Body of pancreas (tissue), 4 donors: Measurements from ENCODE around the gene KDF1.

Experiments used
- POLR2A ChIP-seq, 3 donors: fragments of 450-650 bp; IDR thresholded peaks; one replicate each; pipeline ENCODE4 v1.6.1; 2016; ENCODE audit warnings: antibody characterized with exemption in 3 of 3, mild to moderate bottlenecking in 2 of 3
- TF ChIP-seq, protein P1 (sequence below), 7 experiments: fragments of 450-650 bp in 4 of 7; fragments of 200-600 bp in 3 of 7; sonication (generic) in 3 of 7; IDR thresholded peaks; one replicate each; pipeline ENCODE4 v1.5.1; 2016 to 2019; ENCODE audit warnings: antibody characterized with exemption in 7 of 7

- TF ChIP-seq, protein P1, sequence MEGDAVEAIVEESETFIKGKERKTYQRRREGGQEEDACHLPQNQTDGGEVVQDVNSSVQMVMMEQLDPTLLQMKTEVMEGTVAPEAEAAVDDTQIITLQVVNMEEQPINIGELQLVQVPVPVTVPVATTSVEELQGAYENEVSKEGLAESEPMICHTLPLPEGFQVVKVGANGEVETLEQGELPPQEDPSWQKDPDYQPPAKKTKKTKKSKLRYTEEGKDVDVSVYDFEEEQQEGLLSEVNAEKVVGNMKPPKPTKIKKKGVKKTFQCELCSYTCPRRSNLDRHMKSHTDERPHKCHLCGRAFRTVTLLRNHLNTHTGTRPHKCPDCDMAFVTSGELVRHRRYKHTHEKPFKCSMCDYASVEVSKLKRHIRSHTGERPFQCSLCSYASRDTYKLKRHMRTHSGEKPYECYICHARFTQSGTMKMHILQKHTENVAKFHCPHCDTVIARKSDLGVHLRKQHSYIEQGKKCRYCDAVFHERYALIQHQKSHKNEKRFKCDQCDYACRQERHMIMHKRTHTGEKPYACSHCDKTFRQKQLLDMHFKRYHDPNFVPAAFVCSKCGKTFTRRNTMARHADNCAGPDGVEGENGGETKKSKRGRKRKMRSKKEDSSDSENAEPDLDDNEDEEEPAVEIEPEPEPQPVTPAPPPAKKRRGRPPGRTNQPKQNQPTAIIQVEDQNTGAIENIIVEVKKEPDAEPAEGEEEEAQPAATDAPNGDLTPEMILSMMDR (IDR thresholded peaks at IDR 0.05), result no peak
- TF ChIP-seq POLR2A (IDR thresholded peaks at IDR 0.05), result no peak
These were observed 59.3 kb downstream of the KDF1 start for GRCh38 chr1:26900815-26901511.
